Measurements from ENCODE around the gene MORN1. TPM values are rescaled to one million over a fixed set of nuclear protein-coding genes. Genes with fewer than 3 reads are reported as not detected.

The MORN1 gene
- total RNA-seq, 1 donor: 13.4 TPM

- H3K27me3 ChIP-seq (ENCODE audit: insufficient read depth, low read length): no peaks in the 10 kb centered on the region
- H4K20me1 ChIP-seq (ENCODE audit: insufficient read depth, low read length): peaks cover 53% of the 10 kb centered on the region
- DNase-seq (ENCODE audit: insufficient read length, low spot score, missing footprints): no peak
- TF ChIP-seq CTCF (IDR thresholded peaks at IDR 0.05; ENCODE audit: extremely low read depth, low read depth, low read length): no peak
- peak overlapping the region; percentile 93 for H3K4me2 ChIP-seq (ENCODE audit: insufficient read depth, low read length)
- H3K4me1 ChIP-seq (ENCODE audit: insufficient read depth, low read length): peaks cover 19% of the 10 kb centered on the region
- H3K36me3 ChIP-seq (ENCODE audit: insufficient read depth, low read length): peaks cover 62% of the 10 kb centered on the region
- no peak overlapping the region for H3K27ac ChIP-seq (ENCODE audit: low read depth, low read length)
- no peak overlapping the region for H3K4me3 ChIP-seq (ENCODE audit: insufficient read depth, low read length)
- no peak overlapping the region for H2AFZ ChIP-seq (ENCODE audit: low read length)
- no peaks in the 10 kb centered on the region for H3K9me3 ChIP-seq (ENCODE audit: low read depth, low read length)
- peaks cover 87% of the 10 kb centered on the region for H3K79me2 ChIP-seq (ENCODE audit: insufficient read depth, low read length)
Measured at GRCh38 chr1:2394220-2394619, 2.9 kb upstream of the MORN1 start.

GRCh38 chr1:2393471-2393877 lies 2.1 kb upstream of the MORN1 start:
- Histone ChIP-seq H3K79me2 (ENCODE audit: insufficient read depth, low read length) (peaks cover 80% of the 10 kb centered on the region), H3K27ac (ENCODE audit: low read depth, low read length) (peak overlapping the region; percentile 63), H4K20me1 (ENCODE audit: insufficient read depth, low read length) (peaks cover 49% of the 10 kb centered on the region), H2AFZ (ENCODE audit: low read length) (no peak overlapping the region), H3K4me1 (ENCODE audit: insufficient read depth, low read length) (peaks cover 19% of the 10 kb centered on the region), H3K36me3 (ENCODE audit: insufficient read depth, low read length) (peaks cover 55% of the 10 kb centered on the region), H3K9me3 (ENCODE audit: low read depth, low read length) (no peaks in the 10 kb centered on the region), H3K4me3 (ENCODE audit: insufficient read depth, low read length) (peak overlapping the region; percentile 98), H3K27me3 (ENCODE audit: insufficient read depth, low read length) (no peaks in the 10 kb centered on the region), H3K4me2 (ENCODE audit: insufficient read depth, low read length) (peak overlapping the region; percentile 93)
- DNase-seq (ENCODE audit: insufficient read length, low spot score, missing footprints): no peak
- no peak for TF ChIP-seq CTCF (IDR thresholded peaks at IDR 0.05; ENCODE audit: extremely low read depth, low read depth, low read length)

GRCh38 chr1:2392686-2393085 lies 1.3 kb upstream of the MORN1 start:
- no peaks in the 10 kb centered on the region for H3K9me3 ChIP-seq (ENCODE audit: low read depth, low read length)
- peak overlapping the region; percentile 98 for H3K4me3 ChIP-seq (ENCODE audit: insufficient read depth, low read length)
- DNase-seq (ENCODE audit: insufficient read length, low spot score, missing footprints): peak; percentile 86
- peaks cover 19% of the 10 kb centered on the region for H3K4me1 ChIP-seq (ENCODE audit: insufficient read depth, low read length)
- H3K27ac ChIP-seq (ENCODE audit: low read depth, low read length): peak overlapping the region; percentile 63
- peaks cover 54% of the 10 kb centered on the region for H3K36me3 ChIP-seq (ENCODE audit: insufficient read depth, low read length)
- no peak overlapping the region for H2AFZ ChIP-seq (ENCODE audit: low read length)
- TF ChIP-seq CTCF (IDR thresholded peaks at IDR 0.05; ENCODE audit: extremely low read depth, low read depth, low read length): no peak
- peaks cover 49% of the 10 kb centered on the region for H4K20me1 ChIP-seq (ENCODE audit: insufficient read depth, low read length)
- H3K79me2 ChIP-seq (ENCODE audit: insufficient read depth, low read length): peaks cover 76% of the 10 kb centered on the region
- no peaks in the 10 kb centered on the region for H3K27me3 ChIP-seq (ENCODE audit: insufficient read depth, low read length)
- peak overlapping the region; percentile 93 for H3K4me2 ChIP-seq (ENCODE audit: insufficient read depth, low read length)

GRCh38 chr1:2391931-2392509 lies 666 bp upstream of the MORN1 start:
- Histone ChIP-seq H3K4me2 (ENCODE audit: insufficient read depth, low read length) (peak overlapping the region; percentile 93), H3K4me1 (ENCODE audit: insufficient read depth, low read length) (peaks cover 19% of the 10 kb centered on the region), H3K79me2 (ENCODE audit: insufficient read depth, low read length) (peaks cover 69% of the 10 kb centered on the region), H2AFZ (ENCODE audit: low read length) (no peak overlapping the region), H3K36me3 (ENCODE audit: insufficient read depth, low read length) (peaks cover 53% of the 10 kb centered on the region), H4K20me1 (ENCODE audit: insufficient read depth, low read length) (peaks cover 43% of the 10 kb centered on the region), H3K9me3 (ENCODE audit: low read depth, low read length) (no peaks in the 10 kb centered on the region), H3K4me3 (ENCODE audit: insufficient read depth, low read length) (peak overlapping the region; percentile 98), H3K27ac (ENCODE audit: low read depth, low read length) (peak overlapping the region; percentile 63), H3K27me3 (ENCODE audit: insufficient read depth, low read length) (no peaks in the 10 kb centered on the region)
- peak; percentile 83 for DNase-seq (ENCODE audit: insufficient read length, low spot score, missing footprints)
- no peak for TF ChIP-seq CTCF (IDR thresholded peaks at IDR 0.05; ENCODE audit: extremely low read depth, low read depth, low read length)
